ENCODE results near the gene TNRC18. TPM values are rescaled to one million over a fixed set of nuclear protein-coding genes. Genes with fewer than 3 reads are reported as not detected.

TNRC18 gene
- total RNA-seq, 3 donors from 2014 or later (not counting 1 experiment from before 2014, with no cell fraction given): 111 to 127 (median 124) TPM

- H3K4me3 ChIP-seq (ENCODE audit: low read length): no peak overlapping the region
- H3K36me3 ChIP-seq (ENCODE audit: control insufficient read depth, insufficient read depth, low read length): no peaks in the 10 kb centered on the region
- intact Hi-C loops (cut with micrococcal nuclease): no loop called here
- peaks cover 0 to 15% of the 10 kb centered on the region in 2 donors for H3K4me1 Mint-ChIP-seq
- H3K27me3 ChIP-seq (ENCODE audit: control insufficient read depth, insufficient read depth, low read length): no peaks in the 10 kb centered on the region
- no peak for ATAC-seq
- no peak overlapping the region for H3K4me3 Mint-ChIP-seq
- H3K27ac Mint-ChIP-seq: peak overlapping the region in 1 of 2 donors; percentile 59
- no peak overlapping the region for H3K27ac ChIP-seq (ENCODE audit: low read length)
- H3K36me3 Mint-ChIP-seq: no peaks in the 10 kb centered on the region
- peaks cover 8 to 12% of the 10 kb centered on the region in 2 donors for H3K27me3 Mint-ChIP-seq (ENCODE audit: low read depth in 2 of 2)
- 65% methylated on average over 13 of the region's 13 CpGs for WGBS (ENCODE audit: insufficient coverage)
- no peaks in the 10 kb centered on the region for H3K9me3 Mint-ChIP-seq
- DNase-seq: no peak
- no peaks in the 10 kb centered on the region for H3K9me3 ChIP-seq (ENCODE audit: control insufficient read depth, insufficient read depth, low read length)
- H3K4me1 ChIP-seq (ENCODE audit: control insufficient read depth, insufficient read depth, low read length): peaks cover 6% of the 10 kb centered on the region
- TF ChIP-seq CTCF (IDR thresholded peaks at IDR 0.05): no peak
Measured at GRCh38 chr7:5451391-5451790, 27.8 kb upstream of the TNRC18 start.

- DNase-seq (peak; percentile 26 to 68), ATAC-seq (peak; percentile 61 to 80 (median 68))
- H3K4me1 ChIP-seq (ENCODE audit: control insufficient read depth, insufficient read depth, low read length): peaks cover 6% of the 10 kb centered on the region
Measured at GRCh38 chr7:5450549-5451327, 27.1 kb upstream of the TNRC18 start.

GRCh38 chr7:5448378-5449037 lies 24.9 kb upstream of the TNRC18 start:
- H3K27ac Mint-ChIP-seq: no peak overlapping the region
- WGBS (ENCODE audit: insufficient coverage): 96% methylated on average over 15 of the region's 15 CpGs
- TF ChIP-seq CTCF (IDR thresholded peaks at IDR 0.05): no peak
- H3K36me3 Mint-ChIP-seq: no peaks in the 10 kb centered on the region
- H3K9me3 Mint-ChIP-seq: no peaks in the 10 kb centered on the region
- ATAC-seq (no peak), DNase-seq (no peak)
- Histone ChIP-seq H3K27me3 (ENCODE audit: control insufficient read depth, insufficient read depth, low read length) (no peaks in the 10 kb centered on the region), H3K27ac (ENCODE audit: low read length) (no peak overlapping the region), H3K36me3 (ENCODE audit: control insufficient read depth, insufficient read depth, low read length) (no peaks in the 10 kb centered on the region), H3K4me1 (ENCODE audit: control insufficient read depth, insufficient read depth, low read length) (peaks cover 6% of the 10 kb centered on the region), H3K9me3 (ENCODE audit: control insufficient read depth, insufficient read depth, low read length) (no peaks in the 10 kb centered on the region), H3K4me3 (ENCODE audit: low read length) (no peak overlapping the region)
- peaks cover 0 to 7% of the 10 kb centered on the region in 2 donors for H3K4me1 Mint-ChIP-seq
- no peak overlapping the region for H3K4me3 Mint-ChIP-seq
- intact Hi-C loops (cut with micrococcal nuclease): no loop called here
- H3K27me3 Mint-ChIP-seq (ENCODE audit: low read depth in 2 of 2): peaks cover 0 to 3% of the 10 kb centered on the region in 2 donors

More at GRCh38 chr7:5450549-5451327, 27.1 kb upstream of the TNRC18 start:
- Mint-ChIP-seq H3K27ac (peak overlapping the region in 1 of 2 donors; percentile 59), H3K4me3 (no peak overlapping the region), H3K36me3 (no peaks in the 10 kb centered on the region), H3K27me3 (ENCODE audit: low read depth in 2 of 2) (peaks cover 1 to 5% of the 10 kb centered on the region in 2 donors), H3K4me1 (peaks cover 0 to 9% of the 10 kb centered on the region in 2 donors), H3K9me3 (no peaks in the 10 kb centered on the region)
- intact Hi-C loops (cut with micrococcal nuclease): no loop called here
- Histone ChIP-seq H3K9me3 (ENCODE audit: control insufficient read depth, insufficient read depth, low read length) (no peaks in the 10 kb centered on the region), H3K27ac (ENCODE audit: low read length) (no peak overlapping the region), H3K27me3 (ENCODE audit: control insufficient read depth, insufficient read depth, low read length) (no peaks in the 10 kb centered on the region), H3K4me3 (ENCODE audit: low read length) (no peak overlapping the region), H3K36me3 (ENCODE audit: control insufficient read depth, insufficient read depth, low read length) (no peaks in the 10 kb centered on the region)
- 33% methylated on average over 18 of the region's 19 CpGs for WGBS (ENCODE audit: insufficient coverage)
- peak; percentile 44 for TF ChIP-seq CTCF (IDR thresholded peaks at IDR 0.05)

All from natural killer cell (primary cell).